BE2C (cell line): Measurements from ENCODE around the gene CNTN4.

ENCODE experiments used
- DNase-seq: peaks from one replicate; pipeline ENCODE4 v3.0.0-alpha.2; 2020
- H3K27me3 ChIP-seq: fragments of 250-450 bp; sonication (Bioruptor Pico); 2 replicates; pipeline ENCODE4 v1.5.1; 2020; ENCODE audit warnings: mild to moderate bottlenecking
- H3K36me3 ChIP-seq: fragments of 250-450 bp; sonication (Bioruptor Pico); 2 replicates; pipeline ENCODE4 v1.5.1; 2020; ENCODE audit warnings: mild to moderate bottlenecking
- H3K4me1 ChIP-seq: fragments of 250-450 bp; sonication (Bioruptor Pico); 2 replicates; pipeline ENCODE4 v1.5.1; 2020
- H3K4me3 ChIP-seq: 2 replicates; pipeline ENCODE4 v1.5.1; 2011; ENCODE audit warnings: low read depth, low read length
- H3K9me3 ChIP-seq: fragments of 250-450 bp; sonication (Bioruptor Pico); 2 replicates; pipeline ENCODE4 v1.5.1; 2020
- CTCF ChIP-seq: IDR thresholded peaks from 2 replicates; pipeline ENCODE4 v1.5.1; 2012; ENCODE audit warnings: mild to moderate bottlenecking, low read depth, low read length

The CNTN4 gene

GRCh38 chr3:2849092-2849491 lies 750.4 kb downstream of the CNTN4 start:
- Histone ChIP-seq H3K4me3 (no peak overlapping the region), H3K9me3 (no peaks in the 10 kb centered on the region), H3K27me3 (no peaks in the 10 kb centered on the region), H3K36me3 (no peaks in the 10 kb centered on the region), H3K4me1 (no peaks in the 10 kb centered on the region)
- TF ChIP-seq CTCF, result no peak
- no peak for DNase-seq

- Histone ChIP-seq H3K36me3 (no peaks in the 10 kb centered on the region), H3K27me3 (no peaks in the 10 kb centered on the region), H3K4me1 (no peaks in the 10 kb centered on the region), H3K4me3 (no peak overlapping the region), H3K9me3 (no peaks in the 10 kb centered on the region)
- TF ChIP-seq CTCF, result no peak
- DNase-seq, result no peak
Observed at GRCh38 chr3:2850701-2851100, 752.0 kb downstream of the CNTN4 start.

GRCh38 chr3:2851361-2851760 lies 752.7 kb downstream of the CNTN4 start:
- Histone ChIP-seq H3K4me1 (no peaks in the 10 kb centered on the region), H3K36me3 (no peaks in the 10 kb centered on the region), H3K9me3 (no peaks in the 10 kb centered on the region), H3K4me3 (no peak overlapping the region), H3K27me3 (no peaks in the 10 kb centered on the region)
- DNase-seq, result no peak
- TF ChIP-seq CTCF, result no peak

GRCh38 chr3:2851835-2852234 lies 753.2 kb downstream of the CNTN4 start:
- H3K9me3 ChIP-seq, result no peaks in the 10 kb centered on the region
- no peak for DNase-seq
- no peak for TF ChIP-seq CTCF
- H3K27me3 ChIP-seq, result no peaks in the 10 kb centered on the region
- H3K4me1 ChIP-seq, result no peaks in the 10 kb centered on the region
- no peaks in the 10 kb centered on the region for H3K36me3 ChIP-seq
- H3K4me3 ChIP-seq, result no peak overlapping the region

GRCh38 chr3:2853651-2854050 lies 755.0 kb downstream of the CNTN4 start:
- no peaks in the 10 kb centered on the region for H3K27me3 ChIP-seq

More at GRCh38 chr3:2853651-2854050, 755.0 kb downstream of the CNTN4 start:
- TF ChIP-seq CTCF, result no peak
- Histone ChIP-seq H3K4me1 (no peaks in the 10 kb centered on the region), H3K9me3 (no peaks in the 10 kb centered on the region), H3K36me3 (no peaks in the 10 kb centered on the region), H3K4me3 (no peak overlapping the region)
- no peak for DNase-seq
